CD14-positive monocyte (primary cell): ENCODE data around the gene FRAS1. TPM values are rescaled to one million over a fixed set of nuclear protein-coding genes. Genes with fewer than 3 reads are reported as not detected.

Source experiments
- DNase-seq, 3 donors: peaks; one replicate each; pipeline ENCODE4 v3.0.0-alpha.2; 2011 to 2022
- H2AFZ ChIP-seq: 2 replicates; pipeline ENCODE4 v1.6.0; 2012; ENCODE audit warnings: mild to moderate bottlenecking, low read depth, low read length, inconsistent platforms; ENCODE audit not compliant: insufficient read depth, poor library complexity, severe bottlenecking
- H3K27ac ChIP-seq, 2 donors: 1 replicate in 1 of 2; 2 replicates in 1 of 2; pipeline ENCODE4 v1.5.1; 2012 to 2013; ENCODE audit warnings: low read length in 2 of 2, control low read depth in 1 of 2, inconsistent platforms in 1 of 2, low read depth in 1 of 2, mild to moderate bottlenecking in 1 of 2
- H3K27me3 ChIP-seq, 2 donors: one replicate each; pipeline versions ENCODE4 v1.6.0 to v1.6.1; 2011 to 2013; ENCODE audit warnings: low read length in 2 of 2; ENCODE audit not compliant: control insufficient read depth in 2 of 2, insufficient read depth in 2 of 2
- H3K36me3 ChIP-seq, 2 donors: replicated peaks in 1 of 2; 1 replicate in 1 of 2; 2 replicates in 1 of 2; pipeline versions ENCODE4 v1.5.1 to v1.6.1; 2012 to 2013; ENCODE audit warnings: low read length in 2 of 2, control low read depth in 1 of 2, inconsistent platforms in 1 of 2, mild to moderate bottlenecking in 1 of 2; ENCODE audit not compliant: insufficient read depth in 2 of 2, control insufficient read depth in 1 of 2
- H3K4me1 ChIP-seq, 2 donors: 1 replicate in 1 of 2; 2 replicates in 1 of 2; pipeline versions ENCODE4 v1.5.1 to v1.6.1; 2012 to 2013; ENCODE audit warnings: low read length in 2 of 2, control low read depth in 1 of 2, inconsistent platforms in 1 of 2, mild to moderate bottlenecking in 1 of 2, moderate library complexity in 1 of 2; ENCODE audit not compliant: insufficient read depth in 2 of 2, control insufficient read depth in 1 of 2
- H3K4me2 ChIP-seq: replicated peaks from 2 replicates; pipeline ENCODE3; 2012; ENCODE audit warnings: low read length, moderate library complexity, mild to moderate bottlenecking; ENCODE audit not compliant: poor library complexity, severe bottlenecking; ENCODE audit errors: extremely low read depth
- H3K4me3 ChIP-seq, 3 experiments: fragments of 200-600 bp in 1 of 3; sonication (generic) in 1 of 3; replicated peaks in 1 of 3; 1 replicate in 2 of 3; 2 replicates in 1 of 3; pipeline ENCODE4 v1.5.1; 2011 to 2013; ENCODE audit warnings: low read length in 3 of 3, mild to moderate bottlenecking in 3 of 3, control low read depth in 2 of 3, low read depth in 2 of 3, inconsistent platforms in 1 of 3, moderate library complexity in 1 of 3
- H3K79me2 ChIP-seq: 2 replicates; pipeline ENCODE4 v1.6.0; 2012; ENCODE audit warnings: mild to moderate bottlenecking, control low read depth, inconsistent platforms, low read length, moderate library complexity; ENCODE audit not compliant: insufficient read depth
- H3K9ac ChIP-seq: 2 replicates; pipeline ENCODE4 v1.6.0; 2017; ENCODE audit warnings: low read length, mild to moderate bottlenecking; ENCODE audit not compliant: insufficient read depth, poor library complexity, severe bottlenecking
- H3K9me3 ChIP-seq, 2 donors: replicated peaks in 1 of 2; 1 replicate in 1 of 2; 2 replicates in 1 of 2; pipeline versions ENCODE4 v1.5.1 to v1.6.1; 2012 to 2013; ENCODE audit warnings: low read length in 2 of 2, control low read depth in 1 of 2; ENCODE audit not compliant: control insufficient read depth in 1 of 2, insufficient read depth in 1 of 2
- H4K20me1 ChIP-seq: 2 replicates; pipeline ENCODE4 v1.6.0; 2012; ENCODE audit warnings: mild to moderate bottlenecking, low read length, control low read depth, moderate library complexity; ENCODE audit not compliant: insufficient read depth
- H3K27ac Mint-ChIP-seq, 7 donors: one replicate each; pipeline ENCODE4 v1.8.0; 2020; ENCODE audit warnings: mild to moderate bottlenecking in 7 of 7, mixed read lengths in 7 of 7, moderate library complexity in 6 of 7, inconsistent platforms in 2 of 7
- H3K27me3 Mint-ChIP-seq, 3 donors: one replicate each; pipeline ENCODE4 v1.8.0; 2021 to 2022; ENCODE audit warnings: low read depth in 3 of 3, mild to moderate bottlenecking in 3 of 3, mixed read lengths in 3 of 3, moderate library complexity in 3 of 3, inconsistent platforms in 1 of 3
- H3K36me3 Mint-ChIP-seq, 2 donors: one replicate each; pipeline ENCODE4 v1.8.0; 2020; ENCODE audit warnings: mixed read lengths in 2 of 2, inconsistent platforms in 1 of 2, mild to moderate bottlenecking in 1 of 2
- H3K4me1 Mint-ChIP-seq: one replicate; pipeline ENCODE4 v1.8.0; 2020; ENCODE audit warnings: mild to moderate bottlenecking, mixed read lengths
- H3K4me3 Mint-ChIP-seq, 2 donors: one replicate each; pipeline ENCODE4 v1.8.0; 2020; ENCODE audit warnings: mild to moderate bottlenecking in 2 of 2, mixed read lengths in 2 of 2, moderate library complexity in 1 of 2
- H3K9me3 Mint-ChIP-seq, 7 donors: one replicate each; pipeline ENCODE4 v1.8.0; 2020 to 2022; ENCODE audit warnings: mixed read lengths in 7 of 7, mild to moderate bottlenecking in 6 of 7, moderate library complexity in 6 of 7, inconsistent platforms in 2 of 7
- WGBS: methylation state at CpG from one replicate; pipeline ENCODE4 v1.1.5; 2013; ENCODE audit warnings: missing lambda C conversion rate; ENCODE audit not compliant: insufficient coverage; 5-methylcytosine and 5-hydroxymethylcytosine counted together
- intact Hi-C, 2 donors: fragments of 100-400 bp; cut with micrococcal nuclease; formaldehyde crosslinking; loops; one replicate each; pipeline versions ENCODE4 v1.15.0 to v1.15.1; 2023
- polyA plus RNA-seq, 3 donors: library from polyadenylated mRNA; depleted of rRNA in 1 of 3; unstranded in 2 of 3; stranded (reverse) in 1 of 3; fragments of 300-500 nt in 2 of 3; fragments of >200 nt in 1 of 3; fragmentation: Illumina TruSeq in 2 of 3; gene quantifications; 1 replicate in 2 of 3; 2 replicates in 1 of 3; pipeline ENCODE4 v1.2.3, GENCODE V29; 2012 to 2021
- TF ChIP-seq, protein P1 (sequence below): fragments of 200-600 bp; IDR thresholded peaks from one replicate; pipeline ENCODE4 v1.8.0; 2022; ENCODE audit warnings: antibody characterized with exemption, mild to moderate bottlenecking

FRAS1 gene
- polyA plus RNA-seq, 3 donors, result not detected

DNA sequence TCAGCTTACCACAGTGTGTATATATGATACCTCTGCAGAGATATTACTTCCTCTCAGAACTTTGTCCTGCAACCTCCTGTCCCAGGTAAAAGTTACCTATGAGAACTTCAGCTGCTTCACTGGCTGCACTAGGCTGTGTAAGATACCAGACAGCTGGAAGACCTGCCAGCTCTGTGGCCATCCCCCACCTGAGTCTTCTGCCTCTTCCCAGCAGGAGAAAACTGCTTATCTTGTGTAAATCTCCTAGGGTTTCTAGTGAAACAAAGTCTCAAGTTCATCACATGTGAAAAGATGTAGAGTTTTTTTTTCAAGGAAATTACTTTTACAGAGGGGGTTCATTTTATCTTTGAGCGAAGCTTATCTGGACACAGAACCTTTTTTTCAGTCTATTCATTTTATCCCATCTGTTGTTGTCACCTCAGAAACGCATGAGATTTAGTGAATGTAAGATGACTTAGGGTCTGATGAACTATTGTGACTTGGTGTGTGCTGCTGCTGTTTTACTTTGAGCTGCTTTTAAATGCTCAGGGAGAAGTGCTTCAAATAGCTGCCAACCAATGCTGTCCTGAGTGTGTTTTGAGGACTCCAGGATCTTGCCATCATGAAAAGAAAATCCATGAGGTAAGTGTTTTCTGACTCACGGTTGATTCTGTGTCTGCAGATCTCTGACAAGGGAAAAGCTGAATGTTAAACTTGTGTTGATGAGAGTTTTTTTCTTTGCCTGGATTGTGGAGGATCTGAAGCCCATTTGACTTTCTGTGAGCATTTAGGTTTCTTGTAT, 187.8 kb downstream of the FRAS1 start:
- no peaks in the 10 kb centered on the region for H3K36me3 ChIP-seq
- Mint-ChIP-seq H3K27ac (no peak overlapping the region), H3K36me3 (no peaks in the 10 kb centered on the region), H3K4me1 (no peaks in the 10 kb centered on the region), H3K27me3 (peaks cover 0 to 3% (median 1%) of the 10 kb centered on the region in 3 donors), H3K9me3 (peaks cover 0 to 4% (median 2%) of the 10 kb centered on the region in 7 donors), H3K4me3 (no peak overlapping the region)
- H3K27me3 ChIP-seq, result no peaks in the 10 kb centered on the region
- no peak overlapping the region for H3K27ac ChIP-seq
- no peaks in the 10 kb centered on the region for H3K79me2 ChIP-seq
- no peak overlapping the region for H3K4me3 ChIP-seq
- no peak overlapping the region for H3K9ac ChIP-seq
- WGBS, result 92% methylated on average over 2 of the region's 3 CpGs
- H4K20me1 ChIP-seq, result no peaks in the 10 kb centered on the region
- intact Hi-C loops, result no loop called here
- H2AFZ ChIP-seq, result no peak overlapping the region
- H3K9me3 ChIP-seq, result no peaks in the 10 kb centered on the region
- no peak overlapping the region for H3K4me2 ChIP-seq
- TF ChIP-seq, protein P1, sequence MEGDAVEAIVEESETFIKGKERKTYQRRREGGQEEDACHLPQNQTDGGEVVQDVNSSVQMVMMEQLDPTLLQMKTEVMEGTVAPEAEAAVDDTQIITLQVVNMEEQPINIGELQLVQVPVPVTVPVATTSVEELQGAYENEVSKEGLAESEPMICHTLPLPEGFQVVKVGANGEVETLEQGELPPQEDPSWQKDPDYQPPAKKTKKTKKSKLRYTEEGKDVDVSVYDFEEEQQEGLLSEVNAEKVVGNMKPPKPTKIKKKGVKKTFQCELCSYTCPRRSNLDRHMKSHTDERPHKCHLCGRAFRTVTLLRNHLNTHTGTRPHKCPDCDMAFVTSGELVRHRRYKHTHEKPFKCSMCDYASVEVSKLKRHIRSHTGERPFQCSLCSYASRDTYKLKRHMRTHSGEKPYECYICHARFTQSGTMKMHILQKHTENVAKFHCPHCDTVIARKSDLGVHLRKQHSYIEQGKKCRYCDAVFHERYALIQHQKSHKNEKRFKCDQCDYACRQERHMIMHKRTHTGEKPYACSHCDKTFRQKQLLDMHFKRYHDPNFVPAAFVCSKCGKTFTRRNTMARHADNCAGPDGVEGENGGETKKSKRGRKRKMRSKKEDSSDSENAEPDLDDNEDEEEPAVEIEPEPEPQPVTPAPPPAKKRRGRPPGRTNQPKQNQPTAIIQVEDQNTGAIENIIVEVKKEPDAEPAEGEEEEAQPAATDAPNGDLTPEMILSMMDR, result no peak
- H3K4me1 ChIP-seq, result no peaks in the 10 kb centered on the region
- no peak for DNase-seq

DNA sequence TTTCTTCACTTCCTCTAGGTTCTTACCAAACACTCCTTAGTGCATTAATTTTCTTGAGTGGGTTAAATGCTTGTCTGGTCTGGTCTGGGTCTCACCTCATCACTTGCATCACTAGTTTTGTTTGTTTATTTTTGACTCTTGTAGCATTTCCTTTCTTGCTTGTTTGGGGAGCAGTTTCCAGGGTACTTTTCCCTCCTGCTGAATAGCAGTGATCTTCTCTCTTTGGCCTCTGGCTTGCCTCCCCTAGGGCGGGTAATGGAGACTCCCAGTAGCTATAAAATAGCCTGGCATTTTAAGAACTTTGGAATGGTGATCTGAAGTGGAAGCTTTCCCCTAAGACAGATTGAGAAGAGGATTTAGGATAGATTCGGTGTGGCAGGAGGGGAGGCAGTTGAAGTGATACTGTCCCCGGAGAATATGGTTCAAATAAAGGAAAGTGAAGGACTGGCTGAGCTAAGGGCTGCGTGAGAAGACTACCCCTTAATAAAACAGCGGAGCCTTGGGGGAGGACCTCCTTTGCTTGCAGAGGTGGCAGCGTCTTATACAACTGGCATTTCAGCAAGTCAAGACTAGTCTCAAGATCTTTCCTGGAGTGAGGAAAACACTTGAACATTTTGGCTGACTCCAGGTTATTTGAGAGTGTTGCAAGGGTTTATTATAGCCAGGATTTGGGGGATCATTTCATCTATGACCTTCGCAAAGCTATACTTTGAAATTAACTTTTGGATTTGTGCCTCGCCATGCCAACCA, 190.6 kb downstream of the FRAS1 start:
- H3K4me2 ChIP-seq, result no peak overlapping the region
- TF ChIP-seq, protein P1, result no peak
- Mint-ChIP-seq H3K36me3 (no peaks in the 10 kb centered on the region), H3K27me3 (peaks cover 0 to 3% (median 1%) of the 10 kb centered on the region in 3 donors), H3K4me1 (no peaks in the 10 kb centered on the region), H3K27ac (no peak overlapping the region), H3K4me3 (no peak overlapping the region), H3K9me3 (peaks cover 5 to 12% (median 9%) of the 10 kb centered on the region in 7 donors)
- H3K9me3 ChIP-seq, result peaks cover 6% of the 10 kb centered on the region in 2 donors
- no peak overlapping the region for H3K9ac ChIP-seq
- intact Hi-C loops, result no loop called here
- H3K27ac ChIP-seq, result no peak overlapping the region
- H3K36me3 ChIP-seq, result no peaks in the 10 kb centered on the region
- H3K4me1 ChIP-seq, result no peaks in the 10 kb centered on the region
- no peaks in the 10 kb centered on the region for H3K27me3 ChIP-seq
- WGBS, result no CpG with 5 or more reads among the region's 8 CpGs
- no peaks in the 10 kb centered on the region for H4K20me1 ChIP-seq
- H3K4me3 ChIP-seq, result no peak overlapping the region
- H3K79me2 ChIP-seq, result no peaks in the 10 kb centered on the region
- no peak overlapping the region for H2AFZ ChIP-seq
- no peak for DNase-seq
